Hematopoietic multipotent progenitor cell treated with erythropoietin and hydrocortisone succinate and interleukin-3 and kit ligand, for 15 days (in vitro differentiated cells): ENCODE data around the gene DOCK2.

Experiments
- DNase-seq: peaks from one replicate; pipeline ENCODE4 v3.0.0-alpha.2; 2015; ENCODE audit warnings: low spot score

DOCK2 gene

GRCh38 chr5:169694091-169694625 is 57.1 kb downstream of the DOCK2 start:
- no peak for DNase-seq

- no peak for DNase-seq
Measured at GRCh38 chr5:169695025-169695625, 58.0 kb downstream of the DOCK2 start.

- no peak for DNase-seq
Measured at GRCh38 chr5:169695919-169696490, 58.9 kb downstream of the DOCK2 start.

GRCh38 chr5:169696621-169697510 is 59.8 kb downstream of the DOCK2 start:
- no peak for DNase-seq

- DNase-seq: no peak
Measured at GRCh38 chr5:169697511-169697890, 60.4 kb downstream of the DOCK2 start.

- no peak for DNase-seq
Measured at GRCh38 chr5:169697976-169698375, 60.9 kb downstream of the DOCK2 start.

- DNase-seq: no peak
Measured at GRCh38 chr5:169700611-169701010, 63.5 kb downstream of the DOCK2 start.

- DNase-seq: no peak
Measured at GRCh38 chr5:169701910-169702451, 64.9 kb downstream of the DOCK2 start.

- DNase-seq: no peak
Measured at GRCh38 chr5:169702693-169703481, 65.8 kb downstream of the DOCK2 start.

- no peak for DNase-seq
Measured at GRCh38 chr5:169703813-169704212, 66.7 kb downstream of the DOCK2 start.

- DNase-seq: no peak
Measured at GRCh38 chr5:169705322-169705721, 68.2 kb downstream of the DOCK2 start.

- no peak for DNase-seq
Measured at GRCh38 chr5:169706071-169706470, 69.0 kb downstream of the DOCK2 start.

- no peak for DNase-seq
Measured at GRCh38 chr5:169706758-169707450, 69.8 kb downstream of the DOCK2 start.

GRCh38 chr5:169707686-169708085 is 70.6 kb downstream of the DOCK2 start:
- no peak for DNase-seq

- DNase-seq: no peak
Measured at GRCh38 chr5:169710675-169711074, 73.6 kb downstream of the DOCK2 start.

- no peak for DNase-seq
Measured at GRCh38 chr5:169711551-169712225, 74.6 kb downstream of the DOCK2 start.

GRCh38 chr5:169712428-169712827 is 75.4 kb downstream of the DOCK2 start:
- DNase-seq: no peak

GRCh38 chr5:169716287-169716686 is 79.2 kb downstream of the DOCK2 start:
- DNase-seq: no peak

GRCh38 chr5:169717288-169717687 is 80.2 kb downstream of the DOCK2 start:
- DNase-seq: no peak
